GM12801 (cell line): ENCODE results near the gene STIL.

Experiments used
- CTCF ChIP-seq: IDR thresholded peaks from one replicate; pipeline ENCODE4 v1.5.1; 2011; ENCODE audit warnings: control low read depth; ENCODE audit not compliant: insufficient read length; ENCODE audit errors: extremely low read depth

Gene STIL

GRCh38 chr1:47238935-47239592, 74.9 kb downstream of the STIL start:
- TF ChIP-seq CTCF, result no peak

GRCh38 chr1:47235806-47236205, 78.1 kb downstream of the STIL start:
- TF ChIP-seq CTCF, result no peak

GRCh38 chr1:47235241-47235681, 78.7 kb downstream of the STIL start:
- no peak for TF ChIP-seq CTCF

- no peak for TF ChIP-seq CTCF
These were observed 80.8 kb downstream of the STIL start for GRCh38 chr1:47233186-47233585.

- no peak for TF ChIP-seq CTCF
These were observed 81.6 kb downstream of the STIL start, which contains the start of gene TAL1 for GRCh38 chr1:47232187-47232874. Gene TAL1 (minus strand): TSS chr1:47232225. CDS start chr1:47225888, 6,337 bp downstream.

GRCh38 chr1:47231301-47232186, 82.4 kb downstream of the STIL start:
- TF ChIP-seq CTCF, result no peak

GRCh38 chr1:47230692-47231300, 83.2 kb downstream of the STIL start:
- no peak for TF ChIP-seq CTCF
